ENCODE results near the gene TCF7.

Gene TCF7

DNA sequence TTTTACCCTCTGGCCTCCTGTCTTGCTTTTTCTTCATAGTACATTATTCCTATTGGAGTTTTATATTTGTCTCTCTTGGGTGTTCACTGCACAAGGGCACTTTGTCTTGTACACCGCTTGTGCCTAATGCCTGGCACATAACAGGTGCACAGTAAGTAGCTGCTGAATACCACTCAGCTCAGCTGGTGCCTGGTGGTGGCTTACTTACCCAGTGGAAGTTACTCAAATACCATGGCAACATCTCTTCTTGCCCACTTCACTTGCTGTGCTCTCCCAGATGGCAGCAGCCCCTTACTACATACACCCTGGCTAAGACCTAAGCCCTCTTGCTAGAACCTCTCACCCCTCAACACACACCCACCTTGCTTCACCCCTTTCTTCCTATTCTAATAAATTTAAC lies 73.6 kb downstream of the TCF7 start:
- in situ Hi-C loops (cut with MboI; ENCODE audit: low sequenced_read_pairs, unreplicated experiment), result loop anchor here (10.0 kb wide), 1 partner anchor 97 kb away; no protein-coding TSS in a partner anchor
- TF ChIP-seq, protein P1, sequence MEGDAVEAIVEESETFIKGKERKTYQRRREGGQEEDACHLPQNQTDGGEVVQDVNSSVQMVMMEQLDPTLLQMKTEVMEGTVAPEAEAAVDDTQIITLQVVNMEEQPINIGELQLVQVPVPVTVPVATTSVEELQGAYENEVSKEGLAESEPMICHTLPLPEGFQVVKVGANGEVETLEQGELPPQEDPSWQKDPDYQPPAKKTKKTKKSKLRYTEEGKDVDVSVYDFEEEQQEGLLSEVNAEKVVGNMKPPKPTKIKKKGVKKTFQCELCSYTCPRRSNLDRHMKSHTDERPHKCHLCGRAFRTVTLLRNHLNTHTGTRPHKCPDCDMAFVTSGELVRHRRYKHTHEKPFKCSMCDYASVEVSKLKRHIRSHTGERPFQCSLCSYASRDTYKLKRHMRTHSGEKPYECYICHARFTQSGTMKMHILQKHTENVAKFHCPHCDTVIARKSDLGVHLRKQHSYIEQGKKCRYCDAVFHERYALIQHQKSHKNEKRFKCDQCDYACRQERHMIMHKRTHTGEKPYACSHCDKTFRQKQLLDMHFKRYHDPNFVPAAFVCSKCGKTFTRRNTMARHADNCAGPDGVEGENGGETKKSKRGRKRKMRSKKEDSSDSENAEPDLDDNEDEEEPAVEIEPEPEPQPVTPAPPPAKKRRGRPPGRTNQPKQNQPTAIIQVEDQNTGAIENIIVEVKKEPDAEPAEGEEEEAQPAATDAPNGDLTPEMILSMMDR (IDR thresholded peaks at IDR 0.05; ENCODE audit: borderline replicate concordance, control extremely low read depth, extremely low read depth, insufficient read depth, missing control alignments), result no peak
- DNase-seq (ENCODE audit: low spot score), result no peak

DNA sequence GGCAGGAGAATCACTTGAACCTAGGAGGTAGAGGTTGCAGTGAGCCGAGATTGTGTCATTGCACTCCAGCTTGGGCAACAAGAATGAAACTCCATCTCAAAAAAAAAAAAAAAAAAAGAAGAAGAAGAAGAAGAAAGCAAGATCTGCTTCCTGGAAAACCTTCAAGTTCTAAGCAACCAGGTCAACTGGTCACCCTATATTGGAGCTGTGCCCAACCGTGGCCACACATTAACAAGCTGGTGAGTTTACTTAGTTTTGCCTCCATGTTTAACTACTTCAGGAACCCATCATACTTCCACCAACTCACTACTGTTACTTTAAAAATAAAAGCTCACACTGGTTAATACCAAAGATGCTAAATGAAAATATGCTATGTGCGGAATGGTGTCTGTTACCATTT lies 74.5 kb downstream of the TCF7 start:
- TF ChIP-seq, protein P1 (IDR thresholded peaks at IDR 0.05; ENCODE audit: borderline replicate concordance, control extremely low read depth, extremely low read depth, insufficient read depth, missing control alignments), result no peak
- in situ Hi-C loops (cut with MboI; ENCODE audit: low sequenced_read_pairs, unreplicated experiment), result loop anchor here (10.0 kb wide), 1 partner anchor 96 kb away; no protein-coding TSS in a partner anchor
- DNase-seq (ENCODE audit: low spot score), result no peak

DNA sequence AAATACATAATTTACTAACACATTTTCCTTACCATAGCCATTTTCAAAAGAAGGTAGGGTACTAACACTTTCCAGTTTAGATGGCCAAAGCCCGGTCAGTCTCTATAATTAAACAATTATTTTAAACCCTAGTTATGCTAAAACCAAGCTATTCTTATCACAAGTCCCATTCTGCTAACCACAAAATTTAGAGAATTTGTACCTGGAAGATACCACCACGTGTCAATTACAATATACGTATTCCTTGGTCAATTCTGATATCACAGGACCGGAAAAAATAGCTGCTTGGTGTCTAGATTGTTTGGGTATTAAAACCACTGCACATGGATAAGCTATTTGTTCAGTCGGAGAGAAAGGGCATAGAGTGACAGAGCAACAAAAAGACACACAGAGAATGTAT lies 81.2 kb downstream of the TCF7 start:
- TF ChIP-seq, protein P1 (IDR thresholded peaks at IDR 0.05; ENCODE audit: borderline replicate concordance, control extremely low read depth, extremely low read depth, insufficient read depth, missing control alignments), result no peak
- no peak for DNase-seq (ENCODE audit: low spot score)
- in situ Hi-C loops (cut with MboI; ENCODE audit: low sequenced_read_pairs, unreplicated experiment), result loop anchor here (10.0 kb wide), 1 partner anchor 389 kb away; no protein-coding TSS in a partner anchor

Measured in GM13976 (cell line).